Measurements from ENCODE around the gene TMEM245.

TMEM245 gene

DNA sequence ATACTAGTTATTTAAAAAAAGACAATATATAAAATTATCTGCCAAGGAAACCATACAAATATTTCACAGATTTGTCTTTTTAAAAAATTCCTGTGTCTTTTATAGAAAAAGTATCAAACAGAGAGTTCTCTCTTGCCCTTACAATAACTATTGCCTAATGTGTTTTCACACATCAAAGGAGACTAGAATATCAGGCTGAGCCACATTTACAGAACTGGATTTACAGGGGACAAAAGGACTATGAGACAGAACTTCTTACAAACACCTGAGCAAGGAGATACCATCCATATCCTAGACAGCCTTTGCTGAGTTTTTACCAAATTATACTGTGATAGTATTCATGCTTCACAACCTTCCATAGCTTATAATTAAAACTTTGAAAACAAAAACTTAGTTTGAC lies 34.2 kb downstream of the TMEM245 start (continued):
- TF ChIP-seq, protein P1, sequence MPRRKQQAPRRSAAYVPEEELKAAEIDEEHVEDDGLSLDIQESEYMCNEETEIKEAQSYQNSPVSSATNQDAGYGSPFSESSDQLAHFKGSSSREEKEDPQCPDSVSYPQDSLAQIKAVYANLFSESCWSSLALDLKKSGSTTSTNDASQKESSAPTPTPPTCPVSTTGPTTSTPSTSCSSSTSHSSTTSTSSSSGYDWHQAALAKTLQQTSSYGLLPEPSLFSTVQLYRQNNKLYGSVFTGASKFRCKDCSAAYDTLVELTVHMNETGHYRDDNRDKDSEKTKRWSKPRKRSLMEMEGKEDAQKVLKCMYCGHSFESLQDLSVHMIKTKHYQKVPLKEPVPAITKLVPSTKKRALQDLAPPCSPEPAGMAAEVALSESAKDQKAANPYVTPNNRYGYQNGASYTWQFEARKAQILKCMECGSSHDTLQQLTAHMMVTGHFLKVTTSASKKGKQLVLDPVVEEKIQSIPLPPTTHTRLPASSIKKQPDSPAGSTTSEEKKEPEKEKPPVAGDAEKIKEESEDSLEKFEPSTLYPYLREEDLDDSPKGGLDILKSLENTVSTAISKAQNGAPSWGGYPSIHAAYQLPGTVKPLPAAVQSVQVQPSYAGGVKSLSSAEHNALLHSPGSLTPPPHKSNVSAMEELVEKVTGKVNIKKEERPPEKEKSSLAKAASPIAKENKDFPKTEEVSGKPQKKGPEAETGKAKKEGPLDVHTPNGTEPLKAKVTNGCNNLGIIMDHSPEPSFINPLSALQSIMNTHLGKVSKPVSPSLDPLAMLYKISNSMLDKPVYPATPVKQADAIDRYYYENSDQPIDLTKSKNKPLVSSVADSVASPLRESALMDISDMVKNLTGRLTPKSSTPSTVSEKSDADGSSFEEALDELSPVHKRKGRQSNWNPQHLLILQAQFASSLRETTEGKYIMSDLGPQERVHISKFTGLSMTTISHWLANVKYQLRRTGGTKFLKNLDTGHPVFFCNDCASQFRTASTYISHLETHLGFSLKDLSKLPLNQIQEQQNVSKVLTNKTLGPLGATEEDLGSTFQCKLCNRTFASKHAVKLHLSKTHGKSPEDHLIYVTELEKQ (tag by site-specific recombination; IDR thresholded peaks at IDR 0.05; ENCODE audit: borderline replicate concordance) = no peak
- TF ChIP-seq ZNF510 (tag by site-specific recombination; IDR thresholded peaks at IDR 0.05; ENCODE audit: insufficient replicate concordance) (no peak), ZNF843 (tag by site-specific recombination; IDR thresholded peaks at IDR 0.05) (no peak), BCL11B (tag by site-specific recombination; IDR thresholded peaks at IDR 0.05; ENCODE audit: low read depth) (no peak), ZBTB7A (tag by site-specific recombination; IDR thresholded peaks at IDR 0.05; ENCODE audit: low read depth) (no peak), ZNF514 (tag by site-specific recombination; IDR thresholded peaks at IDR 0.05) (no peak)
- TF ChIP-seq, protein P2, sequence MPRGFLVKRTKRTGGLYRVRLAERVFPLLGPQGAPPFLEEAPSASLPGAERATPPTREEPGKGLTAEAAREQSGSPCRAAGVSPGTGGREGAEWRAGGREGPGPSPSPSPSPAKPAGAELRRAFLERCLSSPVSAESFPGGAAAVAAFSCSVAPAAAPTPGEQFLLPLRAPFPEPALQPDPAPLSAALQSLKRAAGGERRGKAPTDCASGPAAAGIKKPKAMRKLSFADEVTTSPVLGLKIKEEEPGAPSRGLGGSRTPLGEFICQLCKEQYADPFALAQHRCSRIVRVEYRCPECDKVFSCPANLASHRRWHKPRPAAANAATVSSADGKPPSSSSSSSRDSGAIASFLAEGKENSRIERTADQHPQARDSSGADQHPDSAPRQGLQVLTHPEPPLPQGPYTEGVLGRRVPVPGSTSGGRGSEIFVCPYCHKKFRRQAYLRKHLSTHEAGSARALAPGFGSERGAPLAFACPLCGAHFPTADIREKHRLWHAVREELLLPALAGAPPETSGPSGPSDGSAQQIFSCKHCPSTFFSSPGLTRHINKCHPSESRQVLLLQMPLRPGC (tag by site-specific recombination; IDR thresholded peaks at IDR 0.05) = no peak
- TF ChIP-seq, protein P3, sequence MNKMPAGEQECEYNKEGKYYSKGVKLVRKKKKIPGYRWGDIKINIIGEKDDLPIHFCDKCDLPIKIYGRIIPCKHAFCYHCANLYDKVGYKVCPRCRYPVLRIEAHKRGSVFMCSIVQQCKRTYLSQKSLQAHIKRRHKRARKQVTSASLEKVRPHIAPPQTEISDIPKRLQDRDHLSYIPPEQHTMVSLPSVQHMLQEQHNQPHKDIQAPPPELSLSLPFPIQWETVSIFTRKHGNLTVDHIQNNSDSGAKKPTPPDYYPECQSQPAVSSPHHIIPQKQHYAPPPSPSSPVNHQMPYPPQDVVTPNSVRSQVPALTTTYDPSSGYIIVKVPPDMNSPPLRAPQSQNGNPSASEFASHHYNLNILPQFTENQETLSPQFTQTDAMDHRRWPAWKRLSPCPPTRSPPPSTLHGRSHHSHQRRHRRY (tag by site-specific recombination; IDR thresholded peaks at IDR 0.05) = no peak

- TF ChIP-seq, protein P4, sequence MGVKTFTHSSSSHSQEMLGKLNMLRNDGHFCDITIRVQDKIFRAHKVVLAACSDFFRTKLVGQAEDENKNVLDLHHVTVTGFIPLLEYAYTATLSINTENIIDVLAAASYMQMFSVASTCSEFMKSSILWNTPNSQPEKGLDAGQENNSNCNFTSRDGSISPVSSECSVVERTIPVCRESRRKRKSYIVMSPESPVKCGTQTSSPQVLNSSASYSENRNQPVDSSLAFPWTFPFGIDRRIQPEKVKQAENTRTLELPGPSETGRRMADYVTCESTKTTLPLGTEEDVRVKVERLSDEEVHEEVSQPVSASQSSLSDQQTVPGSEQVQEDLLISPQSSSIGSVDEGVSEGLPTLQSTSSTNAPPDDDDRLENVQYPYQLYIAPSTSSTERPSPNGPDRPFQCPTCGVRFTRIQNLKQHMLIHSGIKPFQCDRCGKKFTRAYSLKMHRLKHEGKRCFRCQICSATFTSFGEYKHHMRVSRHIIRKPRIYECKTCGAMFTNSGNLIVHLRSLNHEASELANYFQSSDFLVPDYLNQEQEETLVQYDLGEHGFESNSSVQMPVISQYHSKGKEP (tag by site-specific recombination; IDR thresholded peaks at IDR 0.05) = no peak
- 0 out of 2 replicates have a peak, but pooled peaks have one; percentile 56 for TF ChIP-seq ZNF362 (tag by site-specific recombination; IDR thresholded peaks at IDR 0.05)
- no peak for TF ChIP-seq ZNF660 (tag by site-specific recombination; IDR thresholded peaks at IDR 0.05)
- ChIA-PET CTCF (interaction anchor here (0.6 to 1.8 kb wide), 2 partner anchors 10 to 12 kb away, joined by 3 read pairs; no protein-coding TSS in a partner anchor), POLR2A (no interaction called here)
- no peak overlapping the region for H3K27ac ChIP-seq (ENCODE audit: extremely low read depth, low read depth, low read length)
- H3K4me3 ChIP-seq (ENCODE audit: low read depth, low read length) = no peak overlapping the region
- H3K9me3 ChIP-seq (ENCODE audit: control insufficient read depth, insufficient read depth, low read depth, low read length) = no peaks in the 10 kb centered on the region
- no peaks in the 10 kb centered on the region for H3K4me1 ChIP-seq (ENCODE audit: control insufficient read depth, insufficient read depth, low read length)
- H3K36me3 ChIP-seq (ENCODE audit: control insufficient read depth in 2 of 2, insufficient read depth in 1 of 2, low read length in 2 of 2) = peaks cover 10 to 52% of the 10 kb centered on the region in 2 experiments
Measured at GRCh38 chr9:109083813-109084405, 35.8 kb downstream of the TMEM245 start.

- peaks cover 8 to 52% of the 10 kb centered on the region in 2 experiments for H3K36me3 ChIP-seq (ENCODE audit: control insufficient read depth in 2 of 2, insufficient read depth in 1 of 2, low read length in 2 of 2)
- no peaks in the 10 kb centered on the region for H3K4me1 ChIP-seq (ENCODE audit: control insufficient read depth, insufficient read depth, low read length)
- ChIA-PET CTCF (interaction anchor here (0.6 to 1.8 kb wide), 2 partner anchors 11 to 13 kb away, joined by 3 read pairs; no protein-coding TSS in a partner anchor), POLR2A (no interaction called here)
- H3K27ac ChIP-seq (ENCODE audit: extremely low read depth, low read depth, low read length) = no peak overlapping the region
- no peak for TF ChIP-seq ZBTB8A (tag by site-specific recombination; IDR thresholded peaks at IDR 0.05)
- no peak for TF ChIP-seq ZNF174 (tag by site-specific recombination; IDR thresholded peaks at IDR 0.05)
- TF ChIP-seq, protein P5, sequence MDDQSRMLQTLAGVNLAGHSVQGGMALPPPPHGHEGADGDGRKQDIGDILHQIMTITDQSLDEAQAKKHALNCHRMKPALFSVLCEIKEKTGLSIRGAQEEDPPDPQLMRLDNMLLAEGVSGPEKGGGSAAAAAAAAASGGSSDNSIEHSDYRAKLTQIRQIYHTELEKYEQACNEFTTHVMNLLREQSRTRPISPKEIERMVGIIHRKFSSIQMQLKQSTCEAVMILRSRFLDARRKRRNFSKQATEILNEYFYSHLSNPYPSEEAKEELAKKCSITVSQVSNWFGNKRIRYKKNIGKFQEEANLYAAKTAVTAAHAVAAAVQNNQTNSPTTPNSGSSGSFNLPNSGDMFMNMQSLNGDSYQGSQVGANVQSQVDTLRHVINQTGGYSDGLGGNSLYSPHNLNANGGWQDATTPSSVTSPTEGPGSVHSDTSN (CRISPR knock-in tag; IDR thresholded peaks at IDR 0.05) = no peak
- no peak for TF ChIP-seq GLIS2 (tag by site-specific recombination; IDR thresholded peaks at IDR 0.05)
- no peaks in the 10 kb centered on the region for H3K9me3 ChIP-seq (ENCODE audit: control insufficient read depth, insufficient read depth, low read depth, low read length)
- H3K4me3 ChIP-seq (ENCODE audit: low read depth, low read length) = no peak overlapping the region
Measured at GRCh38 chr9:109083141-109083540, 36.6 kb downstream of the TMEM245 start.
